Spleen (tissue), 11 donors: ENCODE measurements around the gene C19orf12. TPM values are rescaled to one million over a fixed set of nuclear protein-coding genes. Genes with fewer than 3 reads are reported as not detected.

ENCODE experiments used
- DNase-seq: peaks from one replicate; pipeline ENCODE4 v3.0.0-alpha.2; 2020
- H3K27ac ChIP-seq, 8 donors: fragments of 200-600 bp; sonication (generic) in 7 of 8; 1 replicate in 4 of 8; 2 replicates in 4 of 8; pipeline versions ENCODE4 v1.5.0 to v1.8.0; 2016 to 2021; ENCODE audit warnings: inconsistent platforms in 4 of 8, mild to moderate bottlenecking in 4 of 8, moderate library complexity in 1 of 8
- H3K27me3 ChIP-seq, 7 donors: fragments of 200-600 bp; sonication (generic) in 6 of 7; replicated peaks in 1 of 7; 1 replicate in 4 of 7; 2 replicates in 3 of 7; pipeline versions ENCODE4 v1.5.0 to v1.8.0; 2016 to 2021; ENCODE audit warnings: inconsistent platforms in 3 of 7, mild to moderate bottlenecking in 1 of 7
- H3K36me3 ChIP-seq, 6 donors: fragments of 200-600 bp; sonication (generic) in 5 of 6; 1 replicate in 4 of 6; 2 replicates in 2 of 6; pipeline versions ENCODE4 v1.5.0 to v1.8.0; 2016 to 2021; ENCODE audit warnings: inconsistent platforms in 2 of 6
- H3K4me1 ChIP-seq, 6 donors: fragments of 200-600 bp; sonication (generic) in 5 of 6; 1 replicate in 3 of 6; 2 replicates in 3 of 6; pipeline versions ENCODE4 v1.5.0 to v1.8.0; 2016 to 2021; ENCODE audit warnings: inconsistent platforms in 3 of 6
- H3K4me3 ChIP-seq, 8 donors: fragments of 200-600 bp; sonication (generic) in 7 of 8; 1 replicate in 4 of 8; 2 replicates in 4 of 8; pipeline versions ENCODE4 v1.5.0 to v1.8.0; 2016 to 2021; ENCODE audit warnings: inconsistent platforms in 4 of 8, mild to moderate bottlenecking in 4 of 8, moderate library complexity in 2 of 8
- H3K9me3 ChIP-seq, 8 donors: fragments of 200-600 bp; sonication (generic) in 7 of 8; 1 replicate in 4 of 8; 2 replicates in 4 of 8; pipeline versions ENCODE4 v1.5.0 to v1.8.0; 2016 to 2021; ENCODE audit warnings: inconsistent platforms in 4 of 8
- POLR2A ChIP-seq, 3 donors: fragments of 450-650 bp; IDR thresholded peaks; one replicate each; pipeline ENCODE4 v1.5.1; 2017; ENCODE audit warnings: antibody characterized with exemption in 3 of 3, mild to moderate bottlenecking in 1 of 3
- POLR2AphosphoS5 ChIP-seq, 3 donors: sonication (generic); formaldehyde crosslinking; IDR thresholded peaks; one replicate each; pipeline ENCODE4 v1.5.1; 2017; ENCODE audit warnings: antibody characterized with exemption in 3 of 3
- WGBS, 5 donors: extraction: QIAGEN DNeasy Blood & Tissue Kit in 3 of 5; methylation state at CpG; one replicate each; pipeline versions ENCODE4 v1.1.5 to v1.1.7; 2013 to 2018; 5-methylcytosine and 5-hydroxymethylcytosine counted together
- intact Hi-C: fragments of 100-400 bp; cut with DNase I; formaldehyde crosslinking; loops from one replicate; pipeline ENCODE4 v1.15.0; 2023; ENCODE audit warnings: low total_unique reads
- polyA plus RNA-seq, 3 donors: library from polyadenylated mRNA; stranded (reverse); fragments of 200-250 nt; gene quantifications; one replicate each; pipeline ENCODE4 v1.2.1, GENCODE V29; 2013
- total RNA-seq, 7 donors: library from RNA; depleted of rRNA in 3 of 7; stranded (reverse); fragments of >200 nt in 3 of 7; fragmentation: NEBNext Ultra II Directional in 4 of 7; extraction: Animal tissue kit (Norgen Biotek cat#: 25700) in 4 of 7; gene quantifications; one replicate each; pipeline versions ENCODE4 v1.1.0 to v1.2.1, GENCODE V29; 2016 to 2021
- TF ChIP-seq, protein P1 (sequence below), 11 experiments: fragments of 200-600 bp in 7 of 11; fragments of 450-650 bp in 4 of 11; sonication (generic) in 4 of 11; IDR thresholded peaks in 8 of 11; conservative IDR thresholded peaks in 3 of 11; 1 replicate in 7 of 11; 2 replicates in 4 of 11; pipeline versions ENCODE4 v1.4.0 to v1.8.0; 2016 to 2021; ENCODE audit warnings: antibody characterized with exemption in 11 of 11, inconsistent platforms in 4 of 11, mild to moderate bottlenecking in 1 of 11
- donor health status: healthy with polysubstance abuse.
- donor health status: DM: no; HTN: no; CAD: no; lungs with moderate emphysema.
- donor health status: DM: no; HTN: no; CAD: no.
- donor health status: Bipolar disorder and iron deficiency.
- donor health status: healthy.
- donor health status: DM: no; HTN: no; CAD: no.
- donor health status: DM: yes; HTN: yes; CAD: no.

C19orf12 gene
- total and polyA plus RNA-seq, 10 donors: 13.8 to 36.9 (median 27.5) TPM

DNA sequence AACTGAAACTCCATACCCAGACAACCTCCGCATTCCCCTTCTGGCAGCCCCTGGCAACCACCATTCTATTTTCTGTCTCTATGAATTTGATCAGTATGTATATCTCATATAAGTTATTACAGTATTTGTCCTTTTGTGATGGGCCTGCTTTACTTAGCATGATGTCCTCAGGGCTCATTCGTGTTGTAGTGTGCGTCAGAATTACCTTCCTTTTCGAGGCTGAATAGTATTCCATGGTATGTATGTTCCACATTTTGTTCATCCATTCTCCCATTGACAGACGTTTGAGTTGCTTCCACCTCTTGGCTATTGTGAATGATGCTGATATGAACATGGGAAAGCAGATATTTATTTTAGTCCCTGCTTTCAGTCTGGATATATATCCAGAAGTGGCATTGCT is 44.8 kb downstream of the C19orf12 start:
- WGBS, 5 donors: 88 to 97% (median 92%) methylated on average over 5 of the region's 5 CpGs
- intact Hi-C loops: no loop called here
- DNase-seq: no peak
- Histone ChIP-seq H3K4me3 (no peak overlapping the region), H3K4me1 (peaks cover 67 to 100% (median 96%) of the 10 kb centered on the region in 6 donors), H3K36me3 (peaks cover 5 to 24% (median 16%) of the 10 kb centered on the region in 6 donors), H3K27me3 (no peaks in the 10 kb centered on the region), H3K27ac (peak overlapping the region in 4 of 8 donors; percentile 5 to 93 (median 86)), H3K9me3 (no peaks in the 10 kb centered on the region)
- TF ChIP-seq, protein P1, sequence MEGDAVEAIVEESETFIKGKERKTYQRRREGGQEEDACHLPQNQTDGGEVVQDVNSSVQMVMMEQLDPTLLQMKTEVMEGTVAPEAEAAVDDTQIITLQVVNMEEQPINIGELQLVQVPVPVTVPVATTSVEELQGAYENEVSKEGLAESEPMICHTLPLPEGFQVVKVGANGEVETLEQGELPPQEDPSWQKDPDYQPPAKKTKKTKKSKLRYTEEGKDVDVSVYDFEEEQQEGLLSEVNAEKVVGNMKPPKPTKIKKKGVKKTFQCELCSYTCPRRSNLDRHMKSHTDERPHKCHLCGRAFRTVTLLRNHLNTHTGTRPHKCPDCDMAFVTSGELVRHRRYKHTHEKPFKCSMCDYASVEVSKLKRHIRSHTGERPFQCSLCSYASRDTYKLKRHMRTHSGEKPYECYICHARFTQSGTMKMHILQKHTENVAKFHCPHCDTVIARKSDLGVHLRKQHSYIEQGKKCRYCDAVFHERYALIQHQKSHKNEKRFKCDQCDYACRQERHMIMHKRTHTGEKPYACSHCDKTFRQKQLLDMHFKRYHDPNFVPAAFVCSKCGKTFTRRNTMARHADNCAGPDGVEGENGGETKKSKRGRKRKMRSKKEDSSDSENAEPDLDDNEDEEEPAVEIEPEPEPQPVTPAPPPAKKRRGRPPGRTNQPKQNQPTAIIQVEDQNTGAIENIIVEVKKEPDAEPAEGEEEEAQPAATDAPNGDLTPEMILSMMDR (IDR thresholded peaks at IDR 0.05 in 8 of 11, conservative IDR thresholded peaks at IDR 0.05 in 3 of 11): no peak
- TF ChIP-seq POLR2A (IDR thresholded peaks at IDR 0.05): no peak
- TF ChIP-seq POLR2AphosphoS5 (IDR thresholded peaks at IDR 0.05): no peak

GRCh38 chr19:29668746-29669609 is 46.1 kb downstream of the C19orf12 start:
- Histone ChIP-seq H3K27me3 (no peaks in the 10 kb centered on the region), H3K9me3 (no peaks in the 10 kb centered on the region), H3K4me3 (peak overlapping the region in 3 of 8 donors; percentile 13 to 89 (median 89)), H3K36me3 (peaks cover 0 to 11% (median 3%) of the 10 kb centered on the region in 6 donors), H3K27ac (peak overlapping the region; percentile 15 to 93 (median 84)), H3K4me1 (peaks cover 62 to 98% (median 94%) of the 10 kb centered on the region in 6 donors)
- 76 to 84% (median 80%) methylated on average over 13 of the region's 13 CpGs for WGBS, 5 donors
- TF ChIP-seq POLR2AphosphoS5 (IDR thresholded peaks at IDR 0.05): no peak
- TF ChIP-seq, protein P1 (IDR thresholded peaks at IDR 0.05 in 8 of 11, conservative IDR thresholded peaks at IDR 0.05 in 3 of 11): peak in 3 of 11 experiments; percentile 8 to 17 (median 11)
- DNase-seq: peak; percentile 78
- intact Hi-C loops: loop anchor here (10.0 kb wide), 2 partner anchors 46 to 54 kb away; partner anchors contain the start of gene C19orf12

GRCh38 chr19:29667901-29668341 is 47.1 kb downstream of the C19orf12 start:
- Histone ChIP-seq H3K4me1 (peaks cover 53 to 94% (median 85%) of the 10 kb centered on the region in 6 donors), H3K9me3 (no peaks in the 10 kb centered on the region), H3K27me3 (no peaks in the 10 kb centered on the region), H3K27ac (peak overlapping the region; percentile 15 to 93 (median 84)), H3K4me3 (peak overlapping the region in 7 of 8 donors; percentile 6 to 89 (median 82)), H3K36me3 (peaks cover 0 to 6% (median 0%) of the 10 kb centered on the region in 6 donors)
- 37 to 55% (median 45%) methylated on average over 5 to 7 of the region's 7 CpGs for WGBS, 5 donors
- TF ChIP-seq POLR2AphosphoS5 (IDR thresholded peaks at IDR 0.05) (peak; percentile 51 to 66 (median 59)), POLR2A (IDR thresholded peaks at IDR 0.05) (no peak)
- TF ChIP-seq, protein P1 (IDR thresholded peaks at IDR 0.05 in 8 of 11, conservative IDR thresholded peaks at IDR 0.05 in 3 of 11): peak in 4 of 11 experiments; percentile 14 to 46 (median 28)
- intact Hi-C loops: loop anchor here (10.0 kb wide), 2 partner anchors 47 to 53 kb away; partner anchors contain the start of gene C19orf12
- peak; percentile 89 for DNase-seq

- Histone ChIP-seq H3K9me3 (no peaks in the 10 kb centered on the region), H3K4me1 (peaks cover 54 to 94% (median 85%) of the 10 kb centered on the region in 6 donors), H3K36me3 (peaks cover 0 to 6% (median 0%) of the 10 kb centered on the region in 6 donors), H3K4me3 (peak overlapping the region; percentile 76 to 98 (median 84)), H3K27me3 (no peaks in the 10 kb centered on the region), H3K27ac (peak overlapping the region; percentile 52 to 93 (median 84))
- intact Hi-C loops: loop anchor here (10.0 kb wide), 2 partner anchors 47 to 53 kb away; partner anchors contain the start of gene C19orf12
- 67 to 83% (median 73%) methylated on average over 9 to 11 of the region's 11 CpGs for WGBS, 5 donors
- TF ChIP-seq POLR2A (IDR thresholded peaks at IDR 0.05): no peak
- TF ChIP-seq, protein P1 (IDR thresholded peaks at IDR 0.05 in 8 of 11, conservative IDR thresholded peaks at IDR 0.05 in 3 of 11): no peak
- TF ChIP-seq POLR2AphosphoS5 (IDR thresholded peaks at IDR 0.05): no peak
- peak; percentile 79 for DNase-seq
Observed at GRCh38 chr19:29667387-29667783, 47.7 kb downstream of the C19orf12 start.
